ENCODE data around the gene CRTC1.
"Not testable (repeated sequence)": the region's sequence is repeated elsewhere in the genome, so short reads cannot be mapped to it uniquely, and the experiment has no call there.

CRTC1 gene

DNA sequence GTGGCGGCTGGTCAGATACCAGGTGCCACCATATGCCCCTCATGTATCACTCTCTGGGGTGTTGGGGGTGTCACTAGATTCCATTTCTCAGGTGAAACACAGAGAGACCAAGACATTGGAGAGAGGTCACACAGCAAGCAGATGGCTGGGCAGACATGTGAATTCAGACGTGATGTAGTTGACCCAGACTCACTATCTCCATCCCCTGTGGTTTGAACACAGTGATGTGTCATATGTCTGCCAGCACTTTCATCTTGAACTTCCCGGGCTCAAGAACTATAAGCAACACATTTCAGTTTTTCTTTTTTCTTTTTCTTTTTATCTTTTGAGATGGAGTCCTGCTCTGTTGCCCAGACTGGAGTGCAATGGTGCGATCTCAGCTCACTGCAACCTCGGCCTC, 132.2 kb downstream of the CRTC1 start:
- no peak for DNase-seq

DNA sequence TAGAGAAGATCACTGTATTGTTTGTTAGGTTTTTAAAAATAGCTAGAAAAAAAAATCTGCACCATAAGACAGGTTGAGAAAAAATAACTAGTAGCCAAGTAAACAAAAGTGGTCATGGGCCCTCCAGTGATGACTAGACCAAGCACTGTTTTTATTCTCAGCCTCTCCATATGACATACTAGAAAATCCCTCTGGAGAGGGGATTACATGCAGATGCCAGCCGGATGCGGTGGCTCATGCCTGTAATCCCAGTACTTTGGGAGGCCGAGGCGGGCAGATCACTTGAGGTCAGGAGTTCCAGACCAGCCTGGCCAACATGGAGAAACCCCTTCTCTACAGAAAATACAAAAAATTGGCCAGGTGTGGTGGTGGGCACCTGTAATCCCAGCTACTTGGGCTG, 133.2 kb downstream of the CRTC1 start:
- not testable (repeated sequence) for DNase-seq

DNA sequence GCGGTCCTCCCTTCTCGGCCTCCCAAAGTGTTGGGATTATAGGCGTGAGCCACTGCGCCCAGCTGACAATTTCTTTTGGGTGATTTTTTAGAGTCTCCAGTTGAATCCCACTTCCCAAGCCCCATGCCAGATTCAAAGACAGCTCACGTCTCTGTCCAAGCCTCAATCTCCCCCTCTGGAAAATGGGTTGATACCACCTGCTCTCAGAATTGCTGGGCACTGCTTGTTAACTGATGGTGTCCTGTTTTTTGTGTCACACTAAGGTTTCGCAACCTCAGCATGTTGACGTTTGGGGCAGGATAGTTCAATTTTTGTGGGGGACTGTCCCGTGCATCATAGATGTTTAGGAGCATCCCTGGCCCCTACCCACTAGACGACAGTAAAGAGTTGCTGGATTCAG, 134.1 kb downstream of the CRTC1 start:
- DNase-seq: no peak

DNA sequence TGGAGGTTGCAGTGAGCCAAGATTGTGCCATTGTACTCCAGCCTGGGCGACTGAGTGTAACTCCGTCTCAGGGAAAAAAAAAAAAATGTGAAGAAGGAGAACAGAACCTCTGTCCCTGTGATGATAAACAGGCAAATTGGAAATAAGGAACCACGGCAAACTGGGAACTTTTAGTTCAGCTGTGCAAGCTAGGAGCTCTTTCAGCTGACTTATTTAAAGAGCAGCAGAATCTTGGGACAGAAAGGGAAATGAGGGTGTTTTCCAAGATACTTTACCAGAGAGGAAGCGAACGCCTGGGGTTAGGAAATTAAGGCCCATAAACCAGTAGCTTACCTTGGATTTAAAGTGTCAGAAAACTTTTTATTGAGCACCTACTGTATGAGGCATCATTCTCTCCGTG, 145.3 kb downstream of the CRTC1 start:
- no peak for DNase-seq

DNA sequence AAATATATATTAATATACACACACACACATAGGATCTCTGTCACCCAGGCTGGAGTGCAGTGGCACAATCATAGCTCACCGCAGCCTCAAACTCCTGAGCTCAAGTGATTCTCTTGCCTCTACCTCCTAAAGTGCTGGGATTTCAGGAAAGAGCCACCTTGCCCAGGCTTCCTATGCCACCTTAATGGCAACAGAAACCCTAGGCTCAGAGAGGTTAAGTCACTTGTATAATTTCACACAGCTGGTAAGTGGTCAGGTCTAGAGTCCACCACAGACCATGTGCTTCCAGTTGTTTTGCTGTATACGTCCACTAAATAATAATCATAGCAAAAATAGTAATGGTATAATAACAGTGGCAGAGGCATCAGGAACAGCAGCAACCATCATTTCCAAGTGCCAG, 147.0 kb downstream of the CRTC1 start:
- no peak for DNase-seq

DNA sequence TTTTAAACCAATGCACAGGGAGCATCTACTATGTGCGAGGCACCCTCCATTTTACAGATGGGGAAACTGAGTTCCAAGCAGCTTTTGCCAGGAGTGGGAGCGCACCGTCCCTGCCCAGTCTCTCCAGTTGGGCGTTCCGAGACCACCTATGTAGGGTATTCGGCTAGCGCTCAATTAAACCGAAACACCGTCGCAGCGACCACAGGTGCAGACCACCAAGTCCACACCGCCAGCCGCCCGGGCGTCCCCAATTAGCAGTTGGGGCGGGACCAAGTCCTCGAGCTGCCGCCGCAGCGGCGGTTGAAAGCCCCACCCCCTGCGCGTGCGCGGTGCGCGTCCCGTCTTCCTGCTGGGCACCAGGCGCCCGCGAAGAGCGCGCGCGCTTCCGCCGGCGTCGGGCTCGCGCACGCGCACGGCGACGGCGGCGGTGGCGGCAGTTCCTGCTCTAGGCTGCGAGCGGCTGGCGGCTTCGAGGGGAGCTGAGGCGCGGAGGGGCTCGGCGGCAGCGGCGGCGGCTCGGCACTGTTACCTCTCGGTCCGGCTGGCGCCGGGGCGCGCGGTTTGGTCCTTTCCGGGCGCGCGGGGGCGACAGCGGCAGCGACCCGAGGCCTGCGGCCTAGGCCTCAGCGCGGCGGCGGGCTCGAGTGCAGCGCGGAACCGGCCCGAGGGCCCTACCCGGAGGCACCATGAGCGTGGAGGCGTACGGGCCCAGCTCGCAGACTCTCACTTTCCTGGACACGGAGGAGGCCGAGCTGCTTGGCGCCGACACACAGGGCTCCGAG, 148.2 kb downstream of the CRTC1 start, which contains the start of gene UPF1:
Gene UPF1 (plus strand): TSS at position 436 of the 782 bp plus-strand sequence. CDS start 251 bp downstream, at position 687.
- peak; percentile 79 to 93 (median 92) for DNase-seq

Data from activated naive CD4-positive, alpha-beta T cell (primary cell).